22Rv1 (cell line): ENCODE data around the gene MAST3.

Source experiments
- H3K27ac ChIP-seq: fragments of 450-650 bp; 2 replicates; pipeline ENCODE4 v1.5.1; 2017
- ZFX ChIP-seq: fragments of 450-650 bp; IDR thresholded peaks from 2 replicates; pipeline ENCODE4 v1.6.1; 2017; ENCODE audit warnings: antibody characterized with exemption, borderline replicate concordance
- TF ChIP-seq, protein P1 (sequence below): fragments of 450-650 bp; IDR thresholded peaks from 2 replicates; pipeline ENCODE4 v1.5.1; 2017; ENCODE audit warnings: mild to moderate bottlenecking

Gene MAST3

DNA sequence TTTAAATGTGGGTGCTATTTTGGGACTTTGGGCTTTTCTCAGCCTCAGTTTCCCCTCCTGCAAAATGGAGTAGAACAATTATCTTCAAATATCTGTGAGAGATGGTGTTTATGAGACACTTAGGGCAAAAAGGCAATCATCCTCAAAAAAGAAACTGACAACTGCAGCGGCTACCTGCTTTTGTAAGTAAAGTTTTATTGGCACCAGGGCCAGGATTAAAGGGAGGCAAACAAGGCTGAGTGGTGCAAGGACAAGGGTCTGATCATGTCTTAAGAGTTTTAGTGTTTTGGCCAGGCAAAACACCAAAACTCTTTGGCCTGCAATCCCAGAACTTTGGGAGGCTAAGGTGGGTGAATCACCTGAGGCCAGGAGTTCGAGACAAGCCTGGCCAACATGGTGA is 1.3 kb upstream of the MAST3 start:
- TF ChIP-seq, protein P1, sequence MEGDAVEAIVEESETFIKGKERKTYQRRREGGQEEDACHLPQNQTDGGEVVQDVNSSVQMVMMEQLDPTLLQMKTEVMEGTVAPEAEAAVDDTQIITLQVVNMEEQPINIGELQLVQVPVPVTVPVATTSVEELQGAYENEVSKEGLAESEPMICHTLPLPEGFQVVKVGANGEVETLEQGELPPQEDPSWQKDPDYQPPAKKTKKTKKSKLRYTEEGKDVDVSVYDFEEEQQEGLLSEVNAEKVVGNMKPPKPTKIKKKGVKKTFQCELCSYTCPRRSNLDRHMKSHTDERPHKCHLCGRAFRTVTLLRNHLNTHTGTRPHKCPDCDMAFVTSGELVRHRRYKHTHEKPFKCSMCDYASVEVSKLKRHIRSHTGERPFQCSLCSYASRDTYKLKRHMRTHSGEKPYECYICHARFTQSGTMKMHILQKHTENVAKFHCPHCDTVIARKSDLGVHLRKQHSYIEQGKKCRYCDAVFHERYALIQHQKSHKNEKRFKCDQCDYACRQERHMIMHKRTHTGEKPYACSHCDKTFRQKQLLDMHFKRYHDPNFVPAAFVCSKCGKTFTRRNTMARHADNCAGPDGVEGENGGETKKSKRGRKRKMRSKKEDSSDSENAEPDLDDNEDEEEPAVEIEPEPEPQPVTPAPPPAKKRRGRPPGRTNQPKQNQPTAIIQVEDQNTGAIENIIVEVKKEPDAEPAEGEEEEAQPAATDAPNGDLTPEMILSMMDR: no peak
- TF ChIP-seq ZFX: no peak
- no peak overlapping the region for H3K27ac ChIP-seq

DNA sequence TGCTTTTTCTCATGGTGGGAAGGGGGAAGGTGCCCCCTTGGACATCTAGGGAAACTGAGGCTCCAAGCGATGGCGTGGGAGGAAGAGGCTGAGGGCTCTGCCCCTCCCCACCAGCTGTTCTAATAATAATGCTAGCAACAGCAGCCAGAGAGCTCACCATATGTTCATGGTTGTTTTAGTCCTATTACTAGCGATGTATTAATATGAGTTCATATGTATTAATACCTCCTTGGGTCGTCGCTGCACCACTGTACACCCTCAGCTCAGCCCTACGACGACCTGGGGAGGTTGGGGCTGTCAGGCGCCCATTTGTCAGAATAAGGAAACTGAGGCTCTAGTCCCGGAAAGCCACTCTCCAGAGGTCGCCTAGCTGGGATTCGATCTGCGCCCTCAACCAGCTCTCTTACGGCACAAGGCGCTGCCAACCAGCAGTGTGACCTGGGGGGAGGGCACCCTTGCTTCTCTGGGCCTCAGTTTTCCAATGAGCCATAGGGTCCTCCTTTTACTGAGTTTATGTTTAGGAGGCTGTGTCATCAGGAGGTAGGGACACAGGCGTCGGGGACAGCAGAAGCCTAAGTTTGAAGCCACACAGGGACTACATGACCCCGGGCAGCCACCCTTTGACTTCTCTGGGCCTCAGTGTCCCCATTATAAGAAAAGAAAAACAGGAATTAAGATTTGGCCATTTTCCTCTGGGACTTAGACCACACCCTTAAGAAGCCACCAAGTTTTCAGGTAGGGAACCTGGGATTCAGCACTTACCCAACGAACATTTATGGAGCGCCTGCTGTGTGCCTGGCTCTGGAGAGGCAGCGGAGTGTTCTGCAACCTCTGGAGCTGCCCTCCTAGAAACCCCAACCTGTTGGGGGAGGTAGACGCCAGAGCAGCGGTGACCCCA is 664 bp downstream of the MAST3 start:
- H3K27ac ChIP-seq: no peak overlapping the region
- TF ChIP-seq, protein P1: no peak
- no peak for TF ChIP-seq ZFX

DNA sequence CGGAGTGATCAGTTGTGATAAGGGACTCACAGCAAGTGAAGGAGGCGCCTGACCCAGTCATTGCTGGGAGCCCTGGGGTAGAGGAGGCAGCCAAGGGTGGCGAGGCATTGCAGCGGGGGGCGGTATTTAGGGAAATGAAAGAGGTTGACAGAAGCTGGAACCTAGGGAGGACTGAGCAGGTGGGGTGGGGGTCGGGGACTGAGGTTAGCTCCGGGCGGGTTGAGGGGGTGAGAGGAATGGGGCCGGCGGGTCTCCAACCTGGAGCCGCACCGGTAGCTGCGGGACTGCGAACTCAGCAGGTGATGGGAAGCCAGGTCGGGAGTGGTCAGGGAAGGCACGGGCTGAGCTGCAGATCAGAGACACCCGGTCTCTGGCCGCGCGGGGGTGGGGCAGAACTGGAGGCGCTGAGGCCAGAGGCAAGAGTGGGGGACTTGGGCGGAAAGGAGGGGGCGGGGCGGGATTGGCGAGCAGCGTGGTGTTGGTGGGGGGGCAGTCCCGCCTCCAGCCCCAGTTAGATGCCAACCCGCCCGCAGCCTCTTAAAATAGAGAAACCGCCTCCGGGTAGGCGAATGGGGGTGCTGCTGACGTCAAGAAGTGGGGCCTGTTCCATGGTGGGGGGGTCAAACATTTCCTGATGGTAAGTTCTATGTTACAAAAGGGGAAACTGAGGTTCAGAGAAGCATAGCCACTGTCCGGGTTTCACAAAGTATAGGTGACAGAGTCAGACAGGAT is 1.5 kb downstream of the MAST3 start:
- no peak overlapping the region for H3K27ac ChIP-seq
- no peak for TF ChIP-seq ZFX
- TF ChIP-seq, protein P1: no peak

- TF ChIP-seq ZFX: no peak
- TF ChIP-seq, protein P1: no peak
- H3K27ac ChIP-seq: no peak overlapping the region
Observed at GRCh38 chr19:18099623-18099995, 2.0 kb downstream of the MAST3 start.

GRCh38 chr19:18100710-18101109 is 3.1 kb downstream of the MAST3 start:
- TF ChIP-seq, protein P1: no peak
- no peak for TF ChIP-seq ZFX
- peak overlapping the region; percentile 63 for H3K27ac ChIP-seq

GRCh38 chr19:18101268-18101667 is 3.7 kb downstream of the MAST3 start:
- no peak for TF ChIP-seq ZFX
- TF ChIP-seq, protein P1: no peak
- peak overlapping the region; percentile 63 for H3K27ac ChIP-seq
